Measurements from ENCODE around the gene LRRC32.

The LRRC32 gene

DNA sequence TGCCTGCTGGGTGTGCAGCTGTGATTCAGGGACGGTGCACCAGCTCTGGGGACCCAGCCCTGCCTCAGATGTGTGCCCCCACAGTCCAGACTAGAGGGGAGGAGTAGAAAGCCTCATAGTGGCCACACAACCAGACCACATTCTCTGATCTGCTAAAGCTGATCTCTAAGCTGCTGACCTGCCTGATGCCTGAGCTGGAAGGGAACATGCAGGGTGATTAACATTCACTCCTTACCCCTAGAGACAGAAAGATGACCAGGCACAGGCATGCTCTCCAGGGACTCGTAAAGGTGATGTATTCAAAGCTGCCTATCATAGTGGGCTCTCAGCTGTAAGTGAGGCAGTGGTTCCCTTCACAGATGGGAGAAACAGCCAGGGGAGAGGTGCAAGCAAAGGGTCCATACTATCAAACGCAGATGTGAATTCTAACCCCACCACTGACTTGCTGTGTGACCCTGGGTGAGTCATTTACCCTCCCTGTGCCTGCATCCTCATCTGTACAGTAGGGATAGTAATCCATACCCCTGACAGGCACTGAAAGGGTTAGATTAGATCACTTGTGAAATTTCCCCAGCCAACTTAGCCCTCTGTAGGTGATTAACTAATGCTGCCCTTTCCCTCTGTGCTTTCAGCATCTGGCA lies 29.0 kb upstream of the LRRC32 start:
- DNase-seq: no peak

DNA sequence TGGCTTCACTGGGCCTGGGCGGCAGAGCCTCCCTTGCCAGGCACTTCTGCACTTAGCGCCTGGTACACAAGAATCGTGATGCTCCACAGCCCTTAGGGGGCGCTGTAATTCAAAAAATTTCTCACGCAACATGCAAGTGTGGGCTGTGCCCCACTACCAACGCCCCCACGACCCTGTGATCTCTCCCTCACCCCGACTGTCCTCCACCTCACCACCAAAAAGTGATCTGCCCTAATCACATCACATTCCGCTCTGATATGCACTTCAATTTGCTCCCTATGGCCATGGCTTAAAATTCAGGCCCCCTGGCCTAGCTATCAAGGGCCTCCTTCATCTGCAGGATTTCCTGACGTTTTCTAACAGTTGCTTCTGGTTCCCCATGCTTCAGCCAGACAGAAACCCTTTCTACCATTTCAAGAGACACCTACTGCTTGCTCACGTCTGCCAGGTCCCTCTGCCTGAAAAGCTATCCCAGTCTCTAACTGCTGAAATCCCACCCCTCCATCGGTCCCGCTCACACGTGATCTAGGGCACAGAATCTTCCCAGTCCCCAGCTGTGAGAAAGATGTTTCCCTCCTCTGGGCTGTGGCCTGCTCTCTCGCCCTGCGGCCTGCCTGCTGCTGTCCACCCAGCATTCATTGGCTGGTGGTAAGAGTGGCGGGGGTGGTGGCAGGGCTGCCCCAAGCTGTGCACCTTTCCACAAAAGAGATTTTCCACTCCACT lies 27.9 kb upstream of the LRRC32 start:
- DNase-seq: no peak

DNA sequence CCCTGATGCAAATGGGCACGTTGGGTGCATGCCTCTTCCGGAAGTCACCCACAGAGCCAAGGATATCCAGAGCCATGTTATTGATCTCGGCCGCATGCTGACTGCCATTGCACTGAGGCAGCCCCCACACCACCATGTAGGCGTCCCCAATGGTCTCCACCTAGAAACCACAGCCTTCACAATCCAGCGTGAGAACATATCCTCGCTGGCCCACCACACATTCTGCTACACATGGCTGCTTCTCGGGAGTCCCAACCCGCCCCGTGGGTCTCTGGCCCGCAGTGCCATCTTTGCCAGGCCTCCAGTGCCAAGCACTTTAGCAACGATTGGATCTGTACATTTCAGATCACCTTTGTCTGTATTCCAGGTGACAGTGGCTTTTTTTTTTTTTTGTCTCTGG lies 26.2 kb upstream of the LRRC32 start:
- DNase-seq: no peak

DNA sequence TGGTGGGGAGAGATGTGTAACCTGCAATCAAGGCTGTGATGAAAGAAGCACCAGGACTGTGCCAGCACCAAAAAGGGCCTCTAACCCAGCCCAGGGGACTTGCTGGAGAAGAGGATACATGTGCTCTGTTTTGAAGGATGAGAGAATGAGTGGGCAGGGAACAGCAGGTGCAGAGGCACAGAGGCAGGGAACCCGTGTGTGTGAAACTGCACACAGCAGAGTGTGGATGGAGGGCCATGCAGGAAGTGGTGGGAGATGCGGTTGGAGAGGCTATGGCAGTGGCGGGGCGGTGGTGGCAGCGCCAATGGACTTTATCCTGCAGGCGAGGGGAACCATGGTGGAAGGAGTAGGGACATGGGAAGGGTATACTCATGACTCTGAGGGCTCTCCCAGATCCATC lies 25.2 kb upstream of the LRRC32 start:
- no peak for DNase-seq

DNA sequence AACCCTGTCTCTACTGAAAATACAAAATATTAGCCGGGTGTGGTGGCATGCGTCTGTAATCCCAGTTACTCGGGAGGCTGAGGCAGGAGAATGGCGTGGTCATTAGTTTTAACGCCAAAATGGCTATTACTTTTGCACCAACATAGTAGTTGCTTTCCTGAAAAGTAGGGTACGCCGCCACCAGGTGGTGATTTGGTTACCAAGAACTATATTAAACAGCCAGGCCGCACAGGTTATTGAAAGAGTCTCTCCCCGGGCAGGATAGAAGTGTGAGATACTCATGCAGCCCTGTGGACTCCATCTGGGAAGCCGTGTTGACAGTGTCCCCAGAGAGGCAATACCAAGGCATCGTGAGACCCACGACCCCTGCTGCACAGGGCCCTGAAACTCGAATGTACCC lies 24.6 kb upstream of the LRRC32 start:
- no peak for DNase-seq

GRCh38 chr11:76694664-76695063 lies 24.1 kb upstream of the LRRC32 start:
- DNase-seq: no peak

DNA sequence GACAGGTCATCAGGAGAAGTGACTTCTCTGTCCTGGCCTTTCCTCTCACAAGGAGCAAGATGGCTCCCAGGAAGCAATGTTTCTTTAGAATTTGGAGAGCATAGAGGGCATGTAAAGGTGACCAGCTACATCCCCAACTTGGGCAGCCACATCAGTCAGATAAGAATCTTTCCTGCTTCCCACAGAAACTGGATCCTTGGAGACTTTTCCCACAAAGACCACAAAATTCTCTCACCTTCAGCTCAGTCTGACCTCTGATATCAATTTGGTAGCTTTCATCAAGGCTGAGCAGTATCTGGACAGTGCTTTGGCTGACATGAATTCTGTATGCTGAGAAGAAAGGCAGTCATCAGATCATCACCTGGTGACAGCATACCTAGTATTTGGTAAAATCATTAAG lies 23.3 kb upstream of the LRRC32 start:
- no peak for DNase-seq

- no peak for DNase-seq
Measured at GRCh38 chr11:76692956-76693355, 22.4 kb upstream of the LRRC32 start.

- DNase-seq: no peak
Measured at GRCh38 chr11:76691655-76692054, 21.1 kb upstream of the LRRC32 start.

GRCh38 chr11:76690736-76691135 lies 20.2 kb upstream of the LRRC32 start:
- no peak for DNase-seq

- no peak for DNase-seq
Measured at GRCh38 chr11:76689313-76690260, 19.0 kb upstream of the LRRC32 start.

- DNase-seq: no peak
Measured at GRCh38 chr11:76688146-76688545, 17.6 kb upstream of the LRRC32 start.

- DNase-seq: no peak
Measured at GRCh38 chr11:76686261-76687079, 15.9 kb upstream of the LRRC32 start.

GRCh38 chr11:76685831-76686230 lies 15.3 kb upstream of the LRRC32 start:
- no peak for DNase-seq

GRCh38 chr11:76685237-76685636 lies 14.7 kb upstream of the LRRC32 start:
- no peak for DNase-seq

- no peak for DNase-seq
Measured at GRCh38 chr11:76684516-76684915, 14.0 kb upstream of the LRRC32 start.

- no peak for DNase-seq
Measured at GRCh38 chr11:76683161-76684095, 12.9 kb upstream of the LRRC32 start.

DNA sequence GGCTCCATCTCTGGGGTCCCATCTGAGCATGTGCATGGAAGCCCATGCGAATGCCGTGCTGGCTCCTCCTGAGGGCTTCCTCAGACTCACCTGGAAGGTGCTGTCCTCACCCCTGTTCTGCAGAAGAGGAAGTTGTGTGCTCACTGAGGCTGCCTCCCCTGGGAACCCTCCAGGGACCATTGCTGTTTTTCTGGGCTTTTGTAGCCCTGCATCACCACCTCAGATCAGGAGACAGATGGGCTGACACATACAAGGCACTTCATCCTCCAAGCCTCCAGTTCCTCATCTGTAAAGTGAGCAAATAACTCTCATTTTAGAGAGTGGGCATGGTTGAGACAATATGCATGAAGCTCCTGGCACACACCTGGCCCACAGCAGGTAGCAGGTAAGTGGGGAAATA lies 12.1 kb upstream of the LRRC32 start:
- no peak for DNase-seq

- DNase-seq: no peak
Measured at GRCh38 chr11:76682106-76682505, 11.6 kb upstream of the LRRC32 start.

DNA sequence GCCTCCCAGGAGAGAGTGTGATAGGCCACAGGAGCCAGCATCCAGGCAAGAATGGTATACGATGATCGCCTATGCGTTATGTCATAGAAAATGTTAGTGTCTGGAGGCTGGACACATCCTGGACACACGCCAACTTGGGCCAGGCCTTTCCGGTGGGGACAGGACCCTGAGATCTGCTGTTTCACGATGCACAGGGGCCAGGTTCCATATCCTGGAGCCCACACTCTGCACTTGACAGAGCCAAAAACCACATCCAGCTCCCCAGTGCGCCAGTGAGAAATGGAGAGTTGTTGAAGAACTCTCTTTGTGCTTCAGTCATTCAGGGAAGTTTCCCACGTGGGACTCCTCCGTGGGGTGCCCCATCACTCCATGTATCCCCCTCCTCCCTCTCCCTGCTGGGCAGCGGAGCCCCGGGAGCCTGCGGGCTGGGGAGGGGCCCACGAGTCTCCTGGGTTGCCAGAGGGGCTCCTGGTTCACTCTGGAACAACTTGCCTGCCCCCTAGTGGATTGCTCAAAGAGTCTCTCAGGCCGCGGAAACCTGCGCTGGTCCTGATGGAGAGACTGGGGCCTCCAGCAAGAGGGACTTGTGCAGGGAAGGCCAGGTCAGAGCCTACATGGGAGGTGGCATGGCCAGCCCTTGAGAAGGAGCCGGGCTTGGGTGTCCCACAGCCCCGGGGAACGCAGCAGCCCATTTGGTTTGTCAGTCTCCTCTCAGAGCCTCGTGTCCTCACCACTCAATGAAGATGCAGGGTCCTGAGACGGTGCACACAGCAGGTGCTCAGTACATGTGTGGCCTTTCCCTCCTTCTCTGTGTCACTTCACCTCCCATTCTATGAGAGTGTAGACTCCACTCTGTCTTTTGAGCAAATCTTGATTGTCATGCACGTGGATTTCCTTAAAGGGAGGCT lies 10.2 kb upstream of the LRRC32 start:
- peak; percentile 41 for DNase-seq

Data from T-helper 9 cell (primary cell).